Measurements from ENCODE around the gene KMO. TPM values are rescaled to one million over a fixed set of nuclear protein-coding genes. Genes with fewer than 3 reads are reported as not detected.
A peak's percentile ranks its signal among the peaks of the same experiment; 100 is the strongest.

Gene KMO
- total and polyA plus RNA-seq, 2 of the 13 experiments (the other 11 are each of a cell fraction or from before 2014, with no cell fraction given), result 0.01 TPM; not detected in 1

GRCh38 chr1:241518476-241519307 lies 13.5 kb upstream of the KMO start (continued):
- no peak for TF ChIP-seq AFF4 (CRISPR knock-in tag; IDR thresholded peaks at IDR 0.05)
- TF ChIP-seq GTF3A (CRISPR knock-in tag; conservative IDR thresholded peaks at IDR 0.05), result no peak
- no peak for TF ChIP-seq FUBP1 (CRISPR knock-in tag; IDR thresholded peaks at IDR 0.05; ENCODE audit: borderline replicate concordance)
- no peak for TF ChIP-seq NR2F6 (IDR thresholded peaks at IDR 0.05)
- no peak for TF ChIP-seq NR2F6 (CRISPR knock-in tag; IDR thresholded peaks at IDR 0.05)
- no peak for TF ChIP-seq SRY (CRISPR knock-in tag; IDR thresholded peaks at IDR 0.05)
- no peak for TF ChIP-seq SYNCRIP (IDR thresholded peaks at IDR 0.05; ENCODE audit: insufficient read depth, low read depth, low read length)
- no peak for TF ChIP-seq DZIP1 (CRISPR knock-in tag; IDR thresholded peaks at IDR 0.05)
- TF ChIP-seq GFI1 (CRISPR knock-in tag; IDR thresholded peaks at IDR 0.05; ENCODE audit: borderline replicate concordance), result 0 out of 2 replicates have a peak, but pooled peaks have one; percentile 20
- no peak for TF ChIP-seq GMEB2 (CRISPR knock-in tag; IDR thresholded peaks at IDR 0.05; ENCODE audit: low read depth)
- no peak for TF ChIP-seq FOXM1 (CRISPR knock-in tag; IDR thresholded peaks at IDR 0.05)
- no peak for TF ChIP-seq ZXDC (CRISPR knock-in tag; IDR thresholded peaks at IDR 0.05)
- TF ChIP-seq ZNF550 (CRISPR knock-in tag; IDR thresholded peaks at IDR 0.05; ENCODE audit: borderline replicate concordance), result no peak

All from HepG2 (cell line).